ENCODE measurements around the gene ZNF616. TPM values are rescaled to one million over a fixed set of nuclear protein-coding genes. Genes with fewer than 3 reads are reported as not detected.
A peak's percentile ranks its signal among the peaks of the same experiment; 100 is the strongest.

Gene ZNF616
- total and polyA plus RNA-seq, 3 experiments from 2014 or later, result 4.6 to 12.6 (median 11.2) TPM

DNA sequence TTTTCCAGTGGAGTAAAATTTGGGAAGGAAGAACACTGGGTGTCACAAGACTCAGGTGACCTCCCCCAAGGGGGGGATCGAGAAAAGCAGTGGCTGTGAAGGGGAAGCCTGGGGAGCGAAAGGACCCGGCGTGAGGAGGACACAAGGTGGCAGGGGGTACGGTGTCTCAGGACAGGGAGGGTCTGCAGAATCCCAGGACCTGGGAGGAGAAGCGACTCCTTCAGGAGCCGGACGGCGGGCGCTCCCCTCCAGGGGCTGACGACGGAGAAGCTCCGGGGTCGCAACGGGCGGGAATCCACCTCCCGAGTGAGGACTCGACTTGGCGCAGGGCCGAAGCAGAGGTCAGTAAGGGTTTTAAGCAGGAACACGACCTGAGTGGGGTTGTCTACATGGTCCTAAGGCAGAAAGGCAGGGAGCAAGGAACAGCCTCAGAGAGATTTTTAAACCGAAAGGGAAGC is 31.2 kb upstream of the ZNF616 start:
- Mint-ChIP-seq H3K27ac (peak overlapping the region; percentile 93 to 100 (median 96)), H3K4me1 (peaks cover 38 to 46% (median 38%) of the 10 kb centered on the region in 3 donors), H3K36me3 (peaks cover 16 to 45% (median 28%) of the 10 kb centered on the region in 3 donors), H3K4me3 (peak overlapping the region; percentile 91 to 100 (median 95)), H3K9me3 (peaks cover 0 to 2% (median 0%) of the 10 kb centered on the region in 5 donors), H3K27me3 (peaks cover 0 to 3% of the 10 kb centered on the region in 2 donors)
- Histone ChIP-seq H3K36me3 (ENCODE audit: insufficient read depth, low read length) (peaks cover 7% of the 10 kb centered on the region), H3K27me3 (ENCODE audit: insufficient read depth, low read length, poor library complexity, severe bottlenecking) (no peaks in the 10 kb centered on the region), H3K4me3 (ENCODE audit: low read length) (peak overlapping the region; percentile 94), H3K9me3 (ENCODE audit: low read length) (no peaks in the 10 kb centered on the region), H3K4me1 (ENCODE audit: insufficient read depth, low read length) (peaks cover 25% of the 10 kb centered on the region), H3K27ac (ENCODE audit: low read depth, low read length) (peak overlapping the region; percentile 82)
- no peak for DNase-seq
- CTCF ChIA-PET, result interaction anchor here (1.2 to 2.3 kb wide), 2 partner anchors 19 to 66 kb away, joined by 4 to 9 read pairs; partner anchors contain the start of gene PPP2R1A
- POLR2A ChIA-PET, result interaction anchor here (0.7 to 3.1 kb wide), 4 partner anchors 19 to 542 kb away, joined by 3 to 31 read pairs (median 4); partner anchors contain the start of genes PPP2R1A and ZNF432

DNA sequence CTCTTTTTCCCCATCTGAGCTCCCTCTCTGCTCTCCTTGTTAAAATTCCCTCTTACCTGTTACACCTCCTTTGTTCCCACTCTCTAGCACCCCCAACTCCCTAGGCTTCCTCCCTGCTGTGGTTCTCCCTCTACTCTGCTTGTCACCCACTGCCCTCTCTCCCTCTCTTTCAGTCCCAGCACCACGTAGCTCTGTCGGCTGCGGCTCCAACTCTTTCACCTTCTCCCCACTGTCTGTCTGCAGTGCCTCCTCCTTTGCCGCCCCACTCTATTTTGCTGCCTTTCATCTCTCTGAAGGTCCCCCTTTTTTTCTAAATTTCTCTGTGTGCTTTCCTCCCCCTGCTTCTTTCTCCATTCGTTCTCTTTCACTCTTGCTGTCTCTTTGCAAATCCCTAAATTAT is 30.6 kb upstream of the ZNF616 start:
- Histone ChIP-seq H3K9me3 (ENCODE audit: low read length) (no peaks in the 10 kb centered on the region), H3K4me1 (ENCODE audit: insufficient read depth, low read length) (peaks cover 25% of the 10 kb centered on the region), H3K4me3 (ENCODE audit: low read length) (peak overlapping the region; percentile 94), H3K36me3 (ENCODE audit: insufficient read depth, low read length) (peaks cover 11% of the 10 kb centered on the region), H3K27ac (ENCODE audit: low read depth, low read length) (peak overlapping the region; percentile 82), H3K27me3 (ENCODE audit: insufficient read depth, low read length, poor library complexity, severe bottlenecking) (no peaks in the 10 kb centered on the region)
- Mint-ChIP-seq H3K27ac (peak overlapping the region; percentile 93 to 100 (median 96)), H3K27me3 (peaks cover 0 to 3% of the 10 kb centered on the region in 2 donors), H3K4me1 (peaks cover 36 to 46% (median 38%) of the 10 kb centered on the region in 3 donors), H3K9me3 (peaks cover 0 to 4% (median 0%) of the 10 kb centered on the region in 5 donors), H3K4me3 (peak overlapping the region; percentile 91 to 100 (median 95)), H3K36me3 (peaks cover 19 to 50% (median 33%) of the 10 kb centered on the region in 3 donors)
- ChIA-PET POLR2A (interaction anchor here (1.7 to 3.1 kb wide), 2 partner anchors 19 to 29 kb away, joined by 5 to 31 read pairs; partner anchors contain the start of gene PPP2R1A), CTCF (interaction anchor here (1.2 kb wide), 1 partner anchor 67 kb away, joined by 4 read pairs; no protein-coding TSS in a partner anchor)
- peak in 1 of 5 donors; percentile 32 for DNase-seq

DNA sequence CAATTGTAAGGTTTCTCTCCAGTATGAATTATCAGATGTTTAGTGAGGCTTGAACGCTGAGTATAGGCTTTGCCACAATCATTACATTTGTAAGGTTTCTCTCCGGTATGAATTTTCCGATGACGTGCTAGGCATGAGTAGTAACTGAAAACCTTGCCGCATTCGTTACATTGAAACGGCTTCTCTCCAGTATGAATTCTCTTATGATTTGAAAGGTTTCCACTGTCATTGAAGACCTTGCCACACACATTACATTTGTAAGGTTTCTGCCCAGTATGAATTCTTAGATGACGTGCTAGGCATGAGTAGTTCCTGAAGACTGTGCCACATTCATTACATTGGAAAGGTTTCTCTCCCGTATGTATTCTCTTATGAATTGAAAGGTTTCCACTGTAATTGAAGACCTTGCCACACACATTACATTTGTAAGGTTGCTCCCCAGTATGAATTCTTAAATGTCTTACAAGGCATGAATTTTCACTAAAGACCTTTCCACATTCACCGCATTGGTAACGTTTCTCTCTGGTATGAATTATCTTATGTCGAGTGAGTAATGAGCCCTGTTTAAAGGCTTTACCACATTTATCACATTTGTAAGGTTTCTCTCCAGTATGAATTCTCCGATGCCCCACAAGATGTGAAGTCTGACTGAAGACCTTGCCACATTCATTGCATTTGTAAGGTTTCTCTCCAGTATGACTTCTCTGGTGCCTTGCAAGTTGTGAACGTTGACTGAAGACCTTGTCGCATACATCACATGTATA is 16.0 kb upstream of the ZNF616 start:
- peaks cover 43% of the 10 kb centered on the region for H3K9me3 ChIP-seq (ENCODE audit: low read length)
- H3K36me3 ChIP-seq (ENCODE audit: insufficient read depth, low read length), result peaks cover 32% of the 10 kb centered on the region
- ChIA-PET POLR2A (no interaction called here), CTCF (no interaction called here)
- peaks cover 0 to 1% of the 10 kb centered on the region in 2 donors for H3K27me3 Mint-ChIP-seq
- no peaks in the 10 kb centered on the region for H3K27me3 ChIP-seq (ENCODE audit: insufficient read depth, low read length, poor library complexity, severe bottlenecking)
- H3K36me3 Mint-ChIP-seq, result peaks cover 52 to 87% (median 73%) of the 10 kb centered on the region in 3 donors
- peaks cover 61 to 94% (median 91%) of the 10 kb centered on the region in 5 donors for H3K9me3 Mint-ChIP-seq
- no peak overlapping the region for H3K27ac ChIP-seq (ENCODE audit: low read depth, low read length)
- no peak overlapping the region for H3K4me3 Mint-ChIP-seq
- H3K4me1 ChIP-seq (ENCODE audit: insufficient read depth, low read length), result no peaks in the 10 kb centered on the region
- no peak for DNase-seq
- H3K27ac Mint-ChIP-seq, result no peak overlapping the region
- H3K4me3 ChIP-seq (ENCODE audit: low read length), result no peak overlapping the region
- peaks cover 0 to 8% (median 2%) of the 10 kb centered on the region in 3 donors for H3K4me1 Mint-ChIP-seq

DNA sequence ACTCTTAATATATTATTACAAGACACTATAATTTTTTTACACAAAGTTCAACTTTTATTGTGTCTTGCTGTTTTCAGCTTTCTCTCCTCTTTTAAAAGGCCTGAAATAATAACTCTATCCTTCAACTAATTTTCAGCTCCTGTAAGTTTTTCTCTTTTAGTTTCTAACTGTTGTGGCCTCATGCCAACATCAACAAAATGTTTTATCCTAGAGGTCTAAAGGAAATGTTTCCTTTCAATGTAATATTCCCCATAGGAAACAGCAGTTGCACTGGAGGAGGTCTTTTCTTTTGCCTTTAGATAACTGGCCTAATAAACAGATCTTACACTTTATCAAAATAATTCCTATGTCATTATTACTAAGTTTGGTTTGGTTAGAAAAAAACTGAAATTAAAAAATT is 8.5 kb upstream of the ZNF616 start:
- no peak for DNase-seq
- Mint-ChIP-seq H3K9me3 (peaks cover 18 to 57% (median 36%) of the 10 kb centered on the region in 5 donors), H3K4me1 (no peaks in the 10 kb centered on the region), H3K4me3 (no peak overlapping the region), H3K27me3 (no peaks in the 10 kb centered on the region), H3K27ac (no peak overlapping the region), H3K36me3 (peaks cover 6 to 40% (median 13%) of the 10 kb centered on the region in 3 donors)
- Histone ChIP-seq H3K36me3 (ENCODE audit: insufficient read depth, low read length) (no peaks in the 10 kb centered on the region), H3K4me1 (ENCODE audit: insufficient read depth, low read length) (no peaks in the 10 kb centered on the region), H3K27ac (ENCODE audit: low read depth, low read length) (no peak overlapping the region), H3K4me3 (ENCODE audit: low read length) (no peak overlapping the region), H3K9me3 (ENCODE audit: low read length) (no peaks in the 10 kb centered on the region), H3K27me3 (ENCODE audit: insufficient read depth, low read length, poor library complexity, severe bottlenecking) (no peaks in the 10 kb centered on the region)
- POLR2A ChIA-PET, result no interaction called here
- CTCF ChIA-PET, result no interaction called here

DNA sequence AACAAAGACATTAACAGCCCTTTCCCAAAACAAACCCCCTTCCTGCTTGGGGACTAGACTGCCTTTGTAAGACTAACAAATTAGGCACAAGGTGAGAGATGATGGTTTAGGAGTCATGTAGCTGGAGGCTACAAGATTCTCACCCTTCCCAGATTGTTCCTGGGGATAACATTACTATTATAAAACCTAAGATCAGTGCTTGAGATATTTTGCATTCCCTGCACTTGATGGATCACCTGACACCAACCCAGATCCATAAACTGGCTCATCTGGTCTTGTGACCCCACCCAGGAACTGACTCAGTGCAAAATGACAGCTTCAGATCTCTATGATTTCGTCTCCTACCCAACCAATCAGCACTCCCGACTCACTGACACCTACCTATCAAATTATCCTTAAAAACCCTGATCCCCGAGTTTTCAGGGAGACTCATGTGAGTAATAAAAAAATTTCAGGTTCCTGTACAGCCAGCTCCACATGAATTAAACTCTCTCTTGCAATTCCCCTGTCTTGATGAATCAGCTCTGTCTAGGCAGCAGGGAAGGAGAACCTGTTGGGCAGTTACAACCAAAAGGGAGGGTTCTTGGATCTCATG is 2.4 kb upstream of the ZNF616 start:
- CTCF ChIA-PET, result interaction anchor here (2.6 kb wide), 1 partner anchor 47 kb away, joined by 8 read pairs; the partner anchor contains the start of gene PPP2R1A
- H3K27ac Mint-ChIP-seq, result no peak overlapping the region

DNA sequence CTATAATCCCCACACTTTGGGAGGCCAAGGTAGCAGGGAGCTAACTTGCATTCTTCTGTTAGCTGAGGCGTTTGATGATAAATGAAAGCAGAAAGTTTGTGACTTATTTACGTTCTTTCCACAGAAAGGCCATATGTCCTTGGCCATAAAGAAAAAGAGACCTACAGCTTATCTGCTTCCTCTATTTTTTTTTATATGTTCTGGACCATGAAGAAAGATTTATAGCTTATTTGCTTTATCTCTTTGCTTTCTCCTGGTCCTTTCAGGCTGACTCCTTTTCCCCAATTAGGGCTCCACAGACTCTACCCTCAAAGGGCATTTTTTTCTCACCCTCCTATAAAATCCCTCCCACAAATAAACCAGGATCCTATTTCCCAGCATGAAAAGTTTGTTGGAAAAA is 1.5 kb upstream of the ZNF616 start:
- Mint-ChIP-seq H3K27ac (peak overlapping the region in 3 of 8 donors; percentile 11 to 93 (median 79)), H3K9me3 (peaks cover 0 to 15% (median 0%) of the 10 kb centered on the region in 5 donors), H3K36me3 (peaks cover 4 to 10% (median 8%) of the 10 kb centered on the region in 3 donors), H3K4me3 (peak overlapping the region in 3 of 7 donors; percentile 20 to 93 (median 58)), H3K27me3 (peaks cover 0 to 1% of the 10 kb centered on the region in 2 donors), H3K4me1 (peaks cover 28 to 39% (median 30%) of the 10 kb centered on the region in 3 donors)
- CTCF ChIA-PET, result interaction anchor here (1.1 to 2.6 kb wide), 2 partner anchors 48 to 96 kb away, joined by 6 to 8 read pairs; partner anchors contain the start of gene PPP2R1A
- H3K27me3 ChIP-seq (ENCODE audit: insufficient read depth, low read length, poor library complexity, severe bottlenecking), result no peaks in the 10 kb centered on the region
- H3K9me3 ChIP-seq (ENCODE audit: low read length), result no peaks in the 10 kb centered on the region
- no peak overlapping the region for H3K4me3 ChIP-seq (ENCODE audit: low read length)
- POLR2A ChIA-PET, result interaction anchor here (1.9 kb wide), 1 partner anchor 30 kb away, joined by 5 read pairs; the partner anchor contains the start of gene ZNF836
- no peak overlapping the region for H3K27ac ChIP-seq (ENCODE audit: low read depth, low read length)
- no peaks in the 10 kb centered on the region for H3K36me3 ChIP-seq (ENCODE audit: insufficient read depth, low read length)
- peaks cover 22% of the 10 kb centered on the region for H3K4me1 ChIP-seq (ENCODE audit: insufficient read depth, low read length)
- no peak for DNase-seq

More for the DNA sequence above, 2.4 kb upstream of the ZNF616 start:
- H3K27me3 ChIP-seq (ENCODE audit: insufficient read depth, low read length, poor library complexity, severe bottlenecking), result no peaks in the 10 kb centered on the region
- no peak overlapping the region for H3K4me3 ChIP-seq (ENCODE audit: low read length)
- H3K36me3 ChIP-seq (ENCODE audit: insufficient read depth, low read length), result no peaks in the 10 kb centered on the region
- H3K27ac ChIP-seq (ENCODE audit: low read depth, low read length), result no peak overlapping the region
- no peak for DNase-seq
- H3K27me3 Mint-ChIP-seq, result peaks cover 0 to 1% of the 10 kb centered on the region in 2 donors
- H3K36me3 Mint-ChIP-seq, result peaks cover 2 to 18% (median 10%) of the 10 kb centered on the region in 3 donors
- H3K4me3 Mint-ChIP-seq, result peak overlapping the region in 1 of 7 donors; percentile 93
- peaks cover 22% of the 10 kb centered on the region for H3K4me1 ChIP-seq (ENCODE audit: insufficient read depth, low read length)
- no peaks in the 10 kb centered on the region for H3K9me3 ChIP-seq (ENCODE audit: low read length)
- peaks cover 26 to 34% (median 30%) of the 10 kb centered on the region in 3 donors for H3K4me1 Mint-ChIP-seq
- peaks cover 1 to 21% (median 4%) of the 10 kb centered on the region in 5 donors for H3K9me3 Mint-ChIP-seq
- POLR2A ChIA-PET, result interaction anchor here (1.9 kb wide), 1 partner anchor 29 kb away, joined by 5 read pairs; the partner anchor contains the start of gene ZNF836

DNA sequence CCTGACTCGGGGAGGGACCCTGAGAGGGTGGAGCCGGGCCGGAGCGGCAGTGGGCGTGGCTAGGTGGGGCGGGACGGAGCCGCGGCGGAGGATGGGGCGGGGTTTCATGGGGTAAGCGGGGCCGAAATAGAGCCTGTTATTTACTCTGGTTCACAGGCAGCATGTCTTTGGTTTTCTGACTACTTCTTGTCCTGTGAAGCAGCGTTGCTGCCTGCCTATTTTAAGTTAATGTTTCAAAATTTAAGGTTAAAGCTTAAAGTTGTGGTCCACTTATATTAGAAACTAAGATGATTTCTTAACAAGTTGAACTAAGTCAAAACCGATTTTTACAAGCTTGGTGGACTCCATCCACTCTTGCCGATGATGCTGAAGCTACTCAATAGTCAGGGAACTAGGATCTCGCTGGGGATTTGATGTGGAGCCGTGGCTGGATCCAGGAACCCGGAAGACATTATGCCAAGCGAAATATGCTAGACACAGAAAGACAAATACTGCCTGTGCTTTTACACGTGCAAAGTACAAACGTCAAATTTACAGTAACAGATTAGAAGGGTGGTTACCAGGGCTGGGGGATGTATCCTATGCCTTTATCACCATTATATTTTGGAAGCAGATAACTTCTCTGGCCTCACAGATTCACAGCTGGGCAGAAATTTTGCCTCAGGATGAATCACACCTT is 433 bp upstream of the ZNF616 start:
- H3K27me3 Mint-ChIP-seq, result peaks cover 0 to 1% of the 10 kb centered on the region in 2 donors
- Histone ChIP-seq H3K4me1 (ENCODE audit: insufficient read depth, low read length) (peaks cover 22% of the 10 kb centered on the region), H3K27ac (ENCODE audit: low read depth, low read length) (no peak overlapping the region), H3K9me3 (ENCODE audit: low read length) (no peaks in the 10 kb centered on the region), H3K27me3 (ENCODE audit: insufficient read depth, low read length, poor library complexity, severe bottlenecking) (no peaks in the 10 kb centered on the region), H3K4me3 (ENCODE audit: low read length) (no peak overlapping the region), H3K36me3 (ENCODE audit: insufficient read depth, low read length) (no peaks in the 10 kb centered on the region)
- POLR2A ChIA-PET, result interaction anchor here (0.6 to 1.9 kb wide), 4 partner anchors 31 to 155 kb away, joined by 3 to 23 read pairs (median 5); partner anchors contain the start of genes PPP2R1A and ZNF836
- peak overlapping the region; percentile 79 to 99 (median 94) for H3K27ac Mint-ChIP-seq
- peaks cover 6 to 15% (median 12%) of the 10 kb centered on the region in 3 donors for H3K36me3 Mint-ChIP-seq
- H3K4me3 Mint-ChIP-seq, result peak overlapping the region; percentile 90 to 99 (median 96)
- CTCF ChIA-PET, result interaction anchor here (0.9 to 2.6 kb wide), 2 partner anchors 49 to 72 kb away, joined by 3 to 8 read pairs; partner anchors contain the start of gene PPP2R1A
- peaks cover 32 to 41% (median 33%) of the 10 kb centered on the region in 3 donors for H3K4me1 Mint-ChIP-seq
- H3K9me3 Mint-ChIP-seq, result peaks cover 0 to 15% (median 0%) of the 10 kb centered on the region in 5 donors
- DNase-seq, result peak in 2 of 5 donors; percentile 96 to 99

Data from CD8-positive, alpha-beta memory T cell (primary cell).